C1 segment of cervical spinal cord (tissue), 14 donors: ENCODE results near the gene CCDC180.
"Not testable (repeated sequence)": the region's sequence is repeated elsewhere in the genome, so short reads cannot be mapped to it uniquely, and the experiment has no call there.

Source experiments
- DNase-seq, 14 donors: peaks; one replicate each; lab custom pipeline; 2025; lab: John Stamatoyannopoulos, UW

CCDC180 gene

DNA sequence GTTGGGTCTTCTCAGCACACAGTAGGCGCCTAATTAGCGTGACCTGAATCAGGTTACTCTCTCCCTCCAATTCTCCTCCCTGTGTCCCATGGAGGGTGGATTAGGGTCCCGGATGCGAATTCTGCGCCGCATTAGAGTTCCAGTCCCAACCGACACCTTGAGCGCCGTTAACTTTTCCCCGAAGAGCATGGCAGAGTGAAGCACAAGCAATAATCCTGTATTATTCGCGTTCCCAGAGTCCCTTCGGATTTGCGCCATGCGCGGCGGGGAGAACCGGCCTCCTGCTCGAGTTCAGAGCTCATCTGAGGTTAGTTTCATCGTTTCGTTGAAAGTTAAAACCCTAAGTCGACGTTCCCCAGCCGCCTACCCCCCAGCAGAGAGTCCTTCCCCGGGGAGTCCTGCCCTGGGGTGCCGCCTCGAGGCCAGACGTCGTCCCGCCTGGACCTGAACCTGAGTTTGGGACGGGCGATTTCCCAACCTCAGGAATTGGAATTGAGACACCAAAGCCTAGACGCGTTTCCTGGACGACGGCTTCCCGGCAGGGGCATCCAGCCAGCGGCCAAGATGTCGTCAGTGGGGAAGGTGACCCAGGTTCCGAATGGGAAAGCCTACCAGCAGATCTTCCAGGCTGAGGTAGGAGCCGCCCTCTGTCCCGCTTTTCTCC, at the start of gene CCDC180:
Gene CCDC180 (plus strand): TSS at position 160 of the 664 bp plus-strand sequence. CDS start 405 bp downstream, at position 565.
- DNase-seq: peak in 2 of 14 donors; percentile 7 to 48

DNA sequence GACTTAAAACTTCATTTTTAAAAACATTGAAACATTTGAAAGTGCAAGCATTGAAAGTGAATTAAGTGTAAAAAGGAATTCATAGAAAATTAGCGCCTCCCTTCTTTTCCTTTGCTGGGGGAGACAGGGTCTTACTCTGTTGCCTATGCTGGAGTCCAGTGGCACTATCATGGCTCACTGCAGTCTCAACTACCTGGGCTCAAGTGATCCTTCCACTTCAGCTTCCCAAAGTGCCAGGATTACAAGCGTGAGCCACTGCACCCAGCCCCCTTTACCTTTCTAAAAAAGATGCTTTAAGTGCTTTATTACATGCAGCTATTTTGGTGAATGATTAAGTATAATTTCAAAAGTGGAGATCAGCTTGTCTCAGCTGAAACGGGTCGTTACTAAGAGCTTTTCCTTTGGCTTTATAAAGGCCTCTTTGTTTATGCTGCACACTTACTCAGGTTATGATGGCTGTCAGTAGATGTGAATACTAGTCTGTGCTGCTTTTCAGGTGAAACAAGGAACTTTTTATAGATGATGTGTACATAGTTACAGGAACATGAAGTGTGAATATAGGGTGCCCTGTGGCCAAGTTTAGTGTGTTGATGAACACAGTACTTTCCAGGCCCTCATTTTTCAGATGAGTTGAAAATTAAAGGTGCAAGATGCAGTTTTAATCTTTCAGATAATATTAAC, 47.5 kb upstream of the CCDC180 start:
- not testable (repeated sequence) for DNase-seq

DNA sequence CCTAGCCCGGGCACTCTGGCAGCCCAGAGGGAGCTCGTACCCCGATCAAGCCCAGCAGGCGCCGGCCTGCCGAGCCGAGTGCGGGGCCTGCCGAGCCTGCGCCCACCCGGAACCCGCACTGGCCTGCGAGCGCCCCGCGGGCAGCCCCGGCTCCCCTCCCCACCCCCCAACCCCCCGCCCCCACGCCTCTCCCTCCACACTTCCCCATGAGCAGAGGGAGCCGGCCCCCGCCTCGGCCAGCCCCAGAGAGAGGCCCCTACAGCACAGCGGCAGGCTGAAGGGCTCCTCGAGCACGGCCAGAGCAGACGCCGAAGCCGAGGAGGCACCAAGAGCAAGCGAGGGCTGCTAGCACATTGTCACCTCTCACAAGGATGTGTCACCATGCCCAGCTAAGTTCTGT, 36.2 kb upstream of the CCDC180 start:
- no peak for DNase-seq

DNA sequence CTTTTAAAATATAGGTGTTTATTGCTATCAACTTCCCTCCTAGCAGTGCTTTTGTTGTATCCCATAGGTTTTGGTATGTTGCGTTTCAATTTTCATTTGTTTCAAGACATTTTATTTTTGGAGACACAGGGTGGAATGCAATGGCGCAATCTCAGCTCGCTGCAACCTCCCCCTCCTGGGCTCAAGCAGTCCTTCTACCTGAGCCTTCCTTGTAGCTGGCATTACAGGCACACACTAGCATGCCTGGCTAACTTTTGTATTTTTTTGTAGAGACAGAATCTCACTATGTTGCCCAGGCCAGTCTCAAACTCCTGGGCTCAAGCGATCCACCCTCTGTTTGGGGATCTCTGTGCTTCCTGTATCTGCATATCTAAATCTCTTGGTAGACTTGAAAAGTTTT, 35.4 kb upstream of the CCDC180 start:
- no peak for DNase-seq

DNA sequence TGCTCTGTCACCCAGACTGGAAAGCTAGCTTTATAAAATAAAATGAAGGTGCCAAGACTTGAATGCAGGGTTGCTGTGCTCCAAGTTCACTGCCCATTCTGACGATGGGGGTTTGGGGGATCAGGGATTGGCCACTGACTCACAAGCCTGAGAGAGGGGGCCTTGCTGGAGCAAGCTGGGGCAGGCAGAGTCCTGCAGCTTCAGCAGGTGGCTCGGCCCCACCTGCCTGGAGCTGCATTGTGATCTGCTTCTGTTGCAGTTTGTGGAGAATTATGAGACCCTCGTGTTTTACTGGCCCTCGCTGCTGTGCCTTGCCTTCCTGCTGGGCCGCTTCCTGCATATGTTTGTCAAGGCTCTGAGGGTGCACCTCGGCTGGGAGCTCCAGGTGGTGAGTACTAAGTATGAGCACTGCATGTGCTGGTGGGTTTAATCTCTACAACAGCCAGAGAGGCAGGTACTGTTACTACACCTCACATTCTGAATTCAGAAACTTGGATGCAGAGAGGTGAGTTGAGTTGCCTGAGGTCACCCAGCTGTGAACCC, 31.1 kb upstream of the CCDC180 start:
- DNase-seq: no peak

DNA sequence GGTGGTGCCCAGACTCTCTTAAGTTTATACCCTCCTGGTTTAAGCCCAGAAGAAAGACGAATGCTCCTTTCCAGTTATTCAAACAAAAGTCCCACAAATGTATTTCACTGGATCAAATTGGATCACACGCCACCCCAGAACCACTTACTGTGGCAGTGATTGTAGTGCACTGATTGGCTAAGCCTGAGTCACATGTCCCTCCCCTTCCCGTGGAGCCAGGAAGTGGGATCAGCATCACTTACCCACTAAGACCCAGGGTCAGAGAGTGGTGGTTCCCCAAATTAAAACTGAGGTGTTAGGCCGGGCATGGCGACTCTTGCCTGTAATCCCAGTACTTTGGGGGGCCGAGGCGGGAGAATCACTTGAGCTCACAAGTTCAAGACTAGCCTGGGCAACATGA, 29.5 kb upstream of the CCDC180 start:
- DNase-seq: no peak

DNA sequence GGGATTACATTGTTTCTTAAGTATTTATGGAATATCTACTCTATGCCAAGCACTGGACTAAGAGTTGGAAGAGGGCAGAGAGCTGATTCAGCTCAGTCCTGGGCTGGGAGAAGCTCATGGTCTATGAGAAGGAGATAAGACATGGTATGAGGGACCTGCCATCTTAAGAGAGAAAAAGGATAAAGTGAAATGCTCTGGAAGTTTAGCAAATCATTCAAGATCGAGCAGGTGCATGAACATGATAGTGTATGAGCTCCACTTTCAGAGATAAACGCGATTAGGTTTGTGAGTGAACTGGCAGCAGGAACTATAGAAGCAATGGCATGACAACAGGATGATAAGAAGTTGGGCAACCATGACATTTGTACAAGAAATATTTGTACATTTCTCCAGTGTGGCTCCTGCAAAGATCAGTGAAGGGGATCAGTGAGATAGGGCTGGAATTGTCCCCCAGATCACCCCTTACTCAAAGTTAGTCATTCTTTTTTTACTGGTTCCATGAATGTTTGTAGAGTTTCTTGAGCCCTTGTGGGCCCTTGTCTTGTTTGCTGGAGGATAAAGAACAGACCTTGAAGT, 26.6 kb upstream of the CCDC180 start:
- DNase-seq: no peak

DNA sequence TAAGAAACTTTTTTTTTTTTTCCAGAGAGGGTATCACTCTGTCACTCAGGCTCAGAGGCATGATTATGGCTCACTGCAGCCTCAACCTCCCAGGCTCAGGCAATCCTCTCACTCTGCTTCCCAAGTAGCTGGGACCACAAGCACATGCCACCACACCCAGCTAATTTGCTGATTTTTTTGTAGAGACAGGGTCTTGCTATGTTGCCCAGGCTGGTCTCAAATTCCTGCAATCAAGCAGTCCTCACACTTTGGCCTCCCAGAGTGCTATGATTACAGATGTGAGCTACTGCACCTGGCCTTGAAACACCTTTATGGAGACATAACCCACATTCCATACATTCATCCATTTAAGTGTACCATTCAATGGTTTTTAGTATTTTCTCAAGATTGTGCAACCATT, 23.7 kb upstream of the CCDC180 start:
- DNase-seq: no peak

DNA sequence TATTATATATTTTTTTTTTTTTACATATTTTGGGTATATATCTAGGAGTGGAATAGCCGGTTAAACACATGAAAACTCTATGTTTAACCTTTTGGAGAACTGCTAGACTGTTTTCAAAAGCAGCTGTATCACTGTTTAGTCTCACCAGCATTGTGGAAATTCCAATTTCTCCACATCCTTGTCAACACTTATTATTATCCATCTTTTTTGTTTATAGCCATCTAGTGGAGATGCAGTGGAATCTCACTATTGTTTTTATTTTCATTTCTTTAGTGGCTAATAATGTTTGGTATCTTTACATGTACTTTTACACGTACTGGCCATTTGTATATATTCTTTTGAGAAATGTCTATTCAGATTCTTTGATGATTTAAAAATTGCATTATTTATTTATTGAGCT, 22.7 kb upstream of the CCDC180 start:
- DNase-seq: no peak

DNA sequence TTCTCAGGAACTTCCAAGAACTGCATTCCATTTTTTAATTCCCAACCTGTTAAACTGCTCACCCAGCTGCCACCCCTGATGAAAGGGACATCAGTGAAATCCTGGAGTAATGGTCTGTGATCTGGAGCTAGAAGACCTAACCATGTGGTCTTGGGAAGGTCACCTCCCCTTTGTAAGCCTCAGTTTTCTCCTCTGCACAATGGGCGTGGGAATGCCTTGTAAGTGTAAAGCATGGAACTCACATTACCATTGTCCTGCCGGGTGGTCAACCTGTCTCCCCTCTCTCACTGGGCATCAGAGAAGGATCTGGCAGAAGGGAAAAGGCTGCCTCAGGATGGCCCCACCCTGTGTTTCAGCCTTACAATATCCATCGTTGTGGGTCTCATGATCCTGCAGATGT, 15.3 kb upstream of the CCDC180 start:
- DNase-seq: no peak

DNA sequence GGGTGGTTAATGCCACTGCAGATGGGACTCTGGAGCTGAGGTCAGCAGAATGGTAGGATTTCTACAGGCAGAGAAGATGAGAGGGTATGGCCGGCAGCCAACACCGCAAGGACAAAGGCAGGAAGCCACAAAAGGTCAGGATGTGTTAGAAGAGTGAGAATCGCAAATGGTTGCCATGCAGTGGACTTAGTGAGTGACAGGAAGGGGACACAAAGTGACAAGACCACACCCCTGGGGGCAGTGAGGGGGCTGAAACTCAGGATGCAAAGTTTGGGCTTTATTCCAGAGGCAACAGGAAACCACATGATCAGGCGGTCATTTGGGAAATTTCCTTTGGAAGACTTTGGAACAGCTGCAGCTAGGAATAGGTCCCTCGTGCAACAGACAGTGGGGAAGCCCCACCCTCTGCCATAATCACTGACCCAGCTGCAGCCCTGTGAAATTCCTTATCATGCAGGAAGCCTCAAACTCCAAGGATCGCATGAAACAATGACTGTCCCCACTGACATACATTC, 14.2 kb upstream of the CCDC180 start:
- DNase-seq: no peak

DNA sequence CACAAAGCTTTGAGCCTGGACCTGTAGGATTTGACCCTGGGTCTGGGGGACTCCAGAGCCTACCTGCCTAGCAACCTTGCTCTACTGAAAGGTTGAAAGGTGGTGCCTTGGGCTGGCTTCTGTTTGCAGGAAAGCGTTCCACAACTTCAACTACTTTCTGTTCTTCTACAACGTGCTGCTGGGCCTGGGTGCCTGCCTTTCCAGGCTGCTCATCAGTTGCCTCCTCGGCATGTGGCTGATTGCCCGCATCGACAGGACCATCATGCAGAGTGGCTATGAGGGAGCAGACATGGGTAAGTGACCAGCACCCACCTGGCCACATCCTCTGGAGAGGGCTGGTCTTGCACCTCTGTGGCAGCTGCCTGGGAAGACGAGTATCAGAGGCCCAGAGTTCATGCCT, 13.6 kb upstream of the CCDC180 start:
- no peak for DNase-seq

DNA sequence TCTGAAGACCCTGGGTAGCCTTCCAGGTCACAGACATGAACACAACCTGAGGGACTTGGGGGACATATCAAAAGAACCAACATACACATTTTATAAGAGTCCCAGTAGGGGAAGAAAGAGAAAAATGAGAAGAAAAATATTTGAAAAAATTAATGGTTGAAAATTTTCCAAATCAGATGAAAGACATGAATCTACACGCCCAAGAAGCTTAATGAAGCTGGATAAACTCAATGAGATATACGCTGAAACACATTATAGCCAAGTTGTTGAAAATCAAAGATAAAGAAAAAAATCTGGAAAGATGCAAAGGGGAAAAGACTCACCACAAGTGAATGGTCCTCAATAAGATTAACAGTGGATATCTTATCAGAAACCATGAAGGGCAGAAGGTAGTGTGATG, 9.6 kb upstream of the CCDC180 start:
- DNase-seq: no peak

DNA sequence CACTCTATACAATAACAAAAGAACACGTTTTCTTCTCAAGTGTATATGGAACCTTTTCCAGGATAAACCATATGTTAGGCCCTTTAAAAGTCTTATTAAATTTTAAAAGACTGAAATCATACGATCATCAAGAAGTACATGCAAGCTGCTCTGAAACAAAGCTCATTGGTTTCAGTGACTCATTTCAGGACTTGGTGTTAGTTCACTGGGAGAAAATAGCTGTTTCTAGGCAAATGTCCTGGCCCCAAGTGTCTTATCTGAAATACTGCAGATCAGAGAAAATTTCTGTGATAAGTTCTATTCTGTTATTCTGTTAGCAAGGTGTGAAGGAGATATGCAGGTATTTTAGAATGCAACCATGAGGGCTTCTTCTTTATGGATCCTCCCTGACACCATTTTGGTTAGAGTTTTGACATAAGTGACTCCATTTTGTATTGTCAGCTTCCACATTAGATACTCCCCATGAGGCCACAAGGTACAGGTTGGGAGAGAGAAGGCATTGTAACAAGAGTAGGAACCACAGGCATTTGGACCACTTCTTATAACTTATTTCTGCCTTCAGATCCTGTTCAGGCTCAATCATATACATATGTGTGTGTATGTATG, 7.5 kb upstream of the CCDC180 start:
- no peak for DNase-seq

DNA sequence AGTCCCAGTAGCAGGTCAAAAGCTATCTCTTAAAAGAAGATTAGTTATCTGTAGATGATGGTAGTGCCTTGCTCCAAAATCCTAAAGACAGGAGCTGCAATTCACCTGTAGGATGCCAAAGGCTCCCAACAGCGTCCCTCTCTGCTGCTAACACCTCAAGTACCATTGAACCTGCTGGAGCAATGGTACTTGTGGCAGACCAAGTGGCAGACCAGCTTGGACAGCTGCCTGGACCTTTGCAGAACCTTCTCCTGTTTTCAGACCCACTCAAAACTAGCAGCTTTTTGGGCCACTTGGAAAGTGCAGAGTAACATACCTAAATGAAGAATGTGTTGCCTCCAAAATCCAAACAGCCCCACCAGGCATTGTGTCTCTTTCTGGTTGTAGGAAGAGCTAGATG, 6.9 kb upstream of the CCDC180 start:
- DNase-seq: no peak

DNA sequence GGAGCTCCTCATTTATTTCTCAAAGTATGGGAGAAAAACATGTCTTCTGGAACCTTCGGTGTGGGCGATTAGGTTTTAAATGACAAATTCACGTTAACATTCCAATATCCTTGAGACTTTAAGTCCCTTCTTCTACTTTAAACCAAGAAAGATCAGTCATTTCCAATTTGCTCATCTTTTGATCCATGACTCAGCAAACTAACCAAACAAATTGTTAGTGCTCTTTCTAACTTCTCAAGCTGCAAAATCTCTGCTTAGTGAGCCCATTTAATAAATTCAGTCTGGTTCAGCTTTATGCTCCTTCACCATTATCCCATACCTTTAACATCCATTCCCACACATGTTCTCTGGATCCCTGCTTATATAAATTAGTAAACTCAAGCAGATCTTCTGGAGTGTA, 5.5 kb upstream of the CCDC180 start:
- DNase-seq: no peak

DNA sequence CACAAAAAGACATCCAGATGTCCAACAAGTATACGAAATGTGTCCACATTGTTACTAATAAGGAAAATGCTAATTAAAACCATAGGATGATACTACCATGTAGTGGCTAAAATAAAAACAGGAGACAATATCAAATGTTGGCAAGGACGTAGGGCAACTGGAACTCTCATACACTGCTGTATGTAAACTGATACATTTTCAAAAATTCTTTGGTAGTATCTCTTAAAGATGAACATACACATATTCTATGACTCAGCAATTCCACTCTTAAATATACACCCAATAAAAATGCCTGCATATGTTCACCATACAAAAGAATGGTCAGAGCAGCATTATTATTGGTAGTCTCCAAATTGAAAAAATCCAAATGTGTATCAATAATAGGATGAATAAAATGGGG, 2.9 kb upstream of the CCDC180 start:
- DNase-seq: no peak

DNA sequence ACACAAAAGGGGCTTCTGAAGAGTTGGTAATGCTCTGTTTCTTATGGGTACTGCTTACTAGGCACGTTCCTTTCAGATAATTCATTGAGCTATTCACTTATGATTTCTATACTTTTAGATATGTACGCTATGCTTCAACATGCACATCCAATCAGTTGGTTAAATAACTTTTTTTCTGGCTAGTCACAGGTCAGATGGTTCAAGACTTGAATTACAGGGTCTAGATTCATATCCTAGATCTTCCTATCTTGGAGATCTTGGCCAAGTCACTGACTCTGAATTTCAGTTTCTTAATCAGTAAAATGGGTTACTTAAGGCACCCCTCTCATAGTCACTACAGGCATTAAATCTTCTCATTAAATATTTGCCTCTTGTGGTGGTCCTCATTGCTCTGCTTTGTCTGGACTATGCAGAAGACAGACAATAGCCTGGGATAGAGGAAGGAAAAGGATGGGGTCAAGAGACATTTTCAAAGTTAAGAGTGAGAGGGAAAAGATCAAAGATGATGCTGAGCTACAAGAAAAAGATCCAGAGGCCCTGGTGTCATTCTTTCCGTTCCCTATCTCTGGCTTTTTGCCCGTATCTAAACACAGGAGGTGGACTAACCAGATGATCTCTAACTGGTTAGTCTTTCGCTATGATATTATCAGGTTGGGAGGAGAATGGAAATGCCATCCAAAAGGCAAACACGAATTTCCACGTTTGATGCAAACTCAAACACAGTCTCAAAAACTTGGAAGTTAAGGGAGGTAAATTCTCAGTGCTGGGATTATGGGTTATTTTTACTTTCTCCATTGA, 1.8 kb upstream of the CCDC180 start:
- DNase-seq: no peak

DNA sequence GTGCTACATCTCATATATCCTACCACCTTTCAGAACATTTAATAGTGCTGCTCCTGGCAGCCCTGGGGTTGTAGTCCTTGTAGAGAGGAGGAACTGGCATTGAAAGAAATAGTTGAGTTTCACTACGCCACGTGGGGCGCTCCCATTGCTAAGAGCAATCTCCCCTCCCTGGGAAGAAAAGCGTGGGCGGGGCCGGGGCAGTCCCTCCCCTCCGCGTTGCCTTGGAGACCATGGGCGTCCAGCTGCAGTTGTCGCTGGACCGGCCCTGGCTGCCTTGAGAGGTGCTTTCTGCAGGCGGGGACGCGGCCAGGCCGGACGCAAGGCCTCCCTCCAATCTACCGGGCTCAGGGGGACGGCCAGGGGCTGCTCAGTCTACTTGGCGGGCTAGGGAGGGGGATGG, 368 bp upstream of the CCDC180 start:
- peak in 8 of 14 donors; percentile 9 to 42 (median 28) for DNase-seq

DNA sequence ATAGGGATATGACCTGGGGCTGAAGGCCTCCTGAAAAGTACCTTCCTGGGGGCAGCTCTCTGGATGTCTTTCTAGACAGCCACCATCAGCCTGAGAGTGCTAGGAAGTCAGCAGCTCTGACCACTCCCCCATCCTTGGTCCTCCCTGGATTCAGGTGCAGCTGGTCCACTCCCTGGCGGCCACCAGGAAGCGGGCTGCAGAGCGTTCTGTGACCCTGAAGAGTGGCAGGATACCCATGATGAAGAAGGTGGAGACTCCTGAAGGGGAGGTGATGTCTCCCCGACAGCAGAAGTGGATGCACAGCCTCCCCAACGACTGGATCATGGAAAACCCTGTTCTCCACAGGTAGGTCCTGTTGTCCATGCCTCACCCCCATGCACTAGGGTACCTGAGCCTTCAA, 1.8 kb downstream of the CCDC180 start:
- no peak for DNase-seq

DNA sequence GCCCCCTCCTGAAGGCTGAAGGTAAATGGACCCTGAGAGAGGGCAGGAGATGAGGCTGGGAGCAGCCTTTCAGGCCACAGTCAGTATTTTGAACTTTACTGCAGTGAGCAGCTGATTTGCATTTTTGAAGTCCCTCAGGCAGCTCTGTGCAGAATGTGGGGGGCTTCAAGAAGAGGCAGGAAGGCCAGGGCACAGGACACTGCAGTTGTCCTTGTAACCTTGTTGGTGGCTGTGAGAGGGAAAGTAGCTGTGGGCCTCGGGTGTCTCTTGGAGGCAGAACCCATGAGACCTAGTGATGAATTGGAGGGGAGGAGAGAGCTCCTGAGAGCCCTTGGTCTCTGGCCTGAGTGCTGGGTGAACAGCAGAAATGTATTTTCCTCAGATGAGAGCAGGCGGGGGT, 2.6 kb downstream of the CCDC180 start:
- no peak for DNase-seq
